Right atrium auricular region (tissue), 2 donors: ENCODE data around the gene ENO1. TPM values are rescaled to one million over a fixed set of nuclear protein-coding genes. Genes with fewer than 3 reads are reported as not detected.
"Not testable (repeated sequence)": the region's sequence is repeated elsewhere in the genome, so short reads cannot be mapped to it uniquely, and the experiment has no call there.

Experiments
- DNase-seq: peaks from one replicate; pipeline ENCODE4 v3.0.0-alpha.2; 2019; ENCODE audit warnings: low spot score
- H3K27ac ChIP-seq, 2 donors: fragments of 200-600 bp; sonication (generic); 1 replicate in 1 of 2; 2 replicates in 1 of 2; pipeline ENCODE4 v1.5.1; 2016 to 2019
- H3K27me3 ChIP-seq, 2 donors: fragments of 200-600 bp; sonication (generic); one replicate each; pipeline versions ENCODE4 v1.5.1 to v1.6.0; 2017 to 2019
- H3K36me3 ChIP-seq: fragments of 200-600 bp; sonication (generic); one replicate; pipeline ENCODE4 v1.5.1; 2016
- H3K4me1 ChIP-seq, 2 donors: fragments of 200-600 bp; sonication (generic); one replicate each; pipeline versions ENCODE4 v1.5.1 to v1.6.0; 2017 to 2019
- H3K4me3 ChIP-seq, 2 donors: fragments of 200-600 bp; sonication (generic); 1 replicate in 1 of 2; 2 replicates in 1 of 2; pipeline ENCODE4 v1.5.1; 2017 to 2019; ENCODE audit warnings: mild to moderate bottlenecking in 1 of 2, moderate library complexity in 1 of 2
- H3K9me3 ChIP-seq, 2 donors: fragments of 200-600 bp; sonication (generic); one replicate each; pipeline ENCODE4 v1.5.1; 2019
- total RNA-seq, 2 donors: library from RNA; depleted of rRNA; stranded (reverse); fragments of >200 nt; gene quantifications; one replicate each; pipeline ENCODE4 v1.1.0, GENCODE V29; 2016
- TF ChIP-seq, protein P1 (sequence below), 2 donors: fragments of 200-600 bp; sonication (generic); IDR thresholded peaks; one replicate each; pipeline ENCODE4 v1.5.1; 2019; ENCODE audit warnings: antibody characterized with exemption in 2 of 2

Gene ENO1
- total RNA-seq, 2 donors from 2014 or later, result 149 to 334 TPM

DNA sequence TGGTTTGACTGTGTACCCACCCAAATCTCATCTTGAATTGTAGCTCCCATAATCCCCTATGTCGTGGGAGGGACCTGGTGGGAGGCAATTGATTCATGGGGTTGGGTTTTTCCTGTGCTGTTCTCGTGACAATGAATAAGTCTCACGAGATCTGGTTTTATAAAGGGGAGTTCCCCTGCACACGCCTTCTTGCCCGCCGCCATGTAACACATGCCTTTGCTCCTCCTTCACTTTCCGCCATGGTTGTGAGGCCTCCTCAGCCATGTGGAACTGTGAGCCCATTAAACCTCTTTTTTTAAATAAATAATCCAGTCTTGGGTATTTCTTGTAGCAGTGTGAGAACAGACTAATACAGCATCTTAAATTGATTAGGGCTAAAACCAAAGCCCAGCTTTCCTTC lies 38.5 kb downstream of the ENO1 start:
- Histone ChIP-seq H3K4me3 (no peak overlapping the region), H3K4me1 (peaks cover 0 to 9% of the 10 kb centered on the region in 2 donors), H3K27me3 (no peaks in the 10 kb centered on the region), H3K36me3 (no peaks in the 10 kb centered on the region), H3K27ac (no peak overlapping the region), H3K9me3 (no peaks in the 10 kb centered on the region)
- DNase-seq, result no peak
- TF ChIP-seq, protein P1, sequence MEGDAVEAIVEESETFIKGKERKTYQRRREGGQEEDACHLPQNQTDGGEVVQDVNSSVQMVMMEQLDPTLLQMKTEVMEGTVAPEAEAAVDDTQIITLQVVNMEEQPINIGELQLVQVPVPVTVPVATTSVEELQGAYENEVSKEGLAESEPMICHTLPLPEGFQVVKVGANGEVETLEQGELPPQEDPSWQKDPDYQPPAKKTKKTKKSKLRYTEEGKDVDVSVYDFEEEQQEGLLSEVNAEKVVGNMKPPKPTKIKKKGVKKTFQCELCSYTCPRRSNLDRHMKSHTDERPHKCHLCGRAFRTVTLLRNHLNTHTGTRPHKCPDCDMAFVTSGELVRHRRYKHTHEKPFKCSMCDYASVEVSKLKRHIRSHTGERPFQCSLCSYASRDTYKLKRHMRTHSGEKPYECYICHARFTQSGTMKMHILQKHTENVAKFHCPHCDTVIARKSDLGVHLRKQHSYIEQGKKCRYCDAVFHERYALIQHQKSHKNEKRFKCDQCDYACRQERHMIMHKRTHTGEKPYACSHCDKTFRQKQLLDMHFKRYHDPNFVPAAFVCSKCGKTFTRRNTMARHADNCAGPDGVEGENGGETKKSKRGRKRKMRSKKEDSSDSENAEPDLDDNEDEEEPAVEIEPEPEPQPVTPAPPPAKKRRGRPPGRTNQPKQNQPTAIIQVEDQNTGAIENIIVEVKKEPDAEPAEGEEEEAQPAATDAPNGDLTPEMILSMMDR (IDR thresholded peaks at IDR 0.05), result no peak

DNA sequence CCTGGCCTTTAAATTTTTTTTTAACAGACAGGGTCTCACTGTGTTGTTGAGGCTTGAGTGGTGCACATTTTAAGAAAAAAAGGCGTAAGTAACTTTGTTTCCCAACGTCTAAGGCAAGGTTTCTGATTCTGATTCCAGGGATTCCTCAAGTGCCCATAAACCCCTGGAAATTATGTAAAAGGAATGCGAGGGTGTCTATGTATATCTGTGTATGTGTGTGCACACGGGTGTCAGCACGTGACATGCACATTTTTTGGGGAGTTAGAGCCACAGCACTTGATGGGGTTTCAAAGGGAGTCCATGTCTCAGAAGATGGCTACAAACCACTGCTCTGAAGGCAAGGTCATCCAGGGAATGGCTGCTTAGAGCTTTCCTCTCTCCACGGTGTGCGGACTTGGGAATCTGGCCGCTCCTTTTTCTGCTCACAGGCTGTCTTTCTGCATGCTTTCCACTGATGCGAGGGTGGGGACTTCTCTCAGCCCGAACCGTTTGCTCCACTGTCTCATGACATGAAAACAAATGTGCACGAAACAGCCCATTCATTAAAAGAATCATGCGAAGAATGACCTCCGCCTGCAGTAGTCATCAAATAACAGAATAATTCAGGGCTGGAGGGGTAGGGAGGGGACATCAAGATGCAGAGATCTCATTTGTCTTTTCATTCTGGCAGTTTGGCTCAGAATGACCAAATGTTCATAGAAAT lies 42.4 kb downstream of the ENO1 start:
- H3K4me1 ChIP-seq, result no peaks in the 10 kb centered on the region
- no peak for DNase-seq
- H3K27me3 ChIP-seq, result no peaks in the 10 kb centered on the region
- H3K9me3 ChIP-seq, result no peaks in the 10 kb centered on the region
- H3K27ac ChIP-seq, result no peak overlapping the region
- no peak overlapping the region for H3K4me3 ChIP-seq
- no peaks in the 10 kb centered on the region for H3K36me3 ChIP-seq
- TF ChIP-seq, protein P1 (IDR thresholded peaks at IDR 0.05), result no peak

GRCh38 chr1:8831340-8831739 lies 47.1 kb downstream of the ENO1 start:
- TF ChIP-seq, protein P1 (IDR thresholded peaks at IDR 0.05), result peak in 1 of 2 donors; percentile 18
- H3K4me3 ChIP-seq, result no peak overlapping the region
- H3K27me3 ChIP-seq, result no peaks in the 10 kb centered on the region
- H3K9me3 ChIP-seq, result no peaks in the 10 kb centered on the region
- H3K27ac ChIP-seq, result no peak overlapping the region
- no peaks in the 10 kb centered on the region for H3K36me3 ChIP-seq
- H3K4me1 ChIP-seq, result no peaks in the 10 kb centered on the region
- DNase-seq, result no peak

DNA sequence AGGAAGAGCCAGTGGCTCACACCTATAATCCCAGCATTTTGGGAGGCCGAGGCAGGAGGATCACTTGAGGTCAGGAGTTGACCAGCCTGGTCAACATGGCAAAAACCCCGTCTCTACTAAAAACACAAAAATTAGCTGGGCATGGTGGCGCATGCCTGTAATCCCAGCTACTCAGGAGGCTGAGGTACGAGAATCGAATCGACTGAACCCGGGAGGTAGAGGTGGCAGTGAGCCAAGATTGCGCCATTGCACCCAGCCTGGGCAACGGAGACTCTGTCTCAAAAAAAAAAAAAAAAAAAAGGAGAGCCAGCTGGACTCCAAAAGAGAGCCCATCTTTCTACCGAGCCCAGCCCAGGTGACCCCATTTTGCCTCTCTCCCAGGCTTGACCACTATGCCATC lies 47.8 kb downstream of the ENO1 start:
- H3K4me3 ChIP-seq, H3K27me3 ChIP-seq, H3K4me1 ChIP-seq, H3K27ac ChIP-seq, DNase-seq, H3K36me3 ChIP-seq, H3K9me3 ChIP-seq: not testable (repeated sequence)

DNA sequence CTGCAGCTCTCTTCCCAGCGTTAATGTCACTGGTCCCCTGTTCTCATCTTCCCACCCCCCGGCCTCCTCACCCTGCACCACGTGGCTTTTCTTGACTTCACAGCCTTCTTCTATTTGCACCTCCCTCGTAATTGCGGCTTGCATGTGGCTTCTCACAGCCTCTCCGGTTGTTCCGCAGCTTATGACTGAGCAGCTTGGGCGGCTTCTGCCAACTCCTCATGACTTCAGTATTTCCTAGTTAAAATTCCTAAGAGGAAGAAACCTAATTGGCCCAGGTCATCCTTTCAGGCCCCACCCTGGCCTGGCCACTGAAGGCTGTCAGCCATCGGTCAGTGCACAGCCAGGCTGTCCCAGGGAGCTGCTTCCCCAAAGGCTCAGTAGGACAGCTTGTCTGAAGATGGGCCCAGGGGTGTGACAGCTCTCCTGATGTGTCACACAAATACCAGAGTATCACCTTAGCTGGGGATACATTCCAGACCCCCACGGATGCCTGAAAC lies 52.5 kb downstream of the ENO1 start:
- Histone ChIP-seq H3K4me1 (peaks cover 0 to 21% of the 10 kb centered on the region in 2 donors), H3K27ac (no peak overlapping the region), H3K27me3 (no peaks in the 10 kb centered on the region), H3K4me3 (no peak overlapping the region), H3K9me3 (no peaks in the 10 kb centered on the region), H3K36me3 (no peaks in the 10 kb centered on the region)
- TF ChIP-seq, protein P1 (IDR thresholded peaks at IDR 0.05), result no peak
- peak; percentile 71 for DNase-seq

DNA sequence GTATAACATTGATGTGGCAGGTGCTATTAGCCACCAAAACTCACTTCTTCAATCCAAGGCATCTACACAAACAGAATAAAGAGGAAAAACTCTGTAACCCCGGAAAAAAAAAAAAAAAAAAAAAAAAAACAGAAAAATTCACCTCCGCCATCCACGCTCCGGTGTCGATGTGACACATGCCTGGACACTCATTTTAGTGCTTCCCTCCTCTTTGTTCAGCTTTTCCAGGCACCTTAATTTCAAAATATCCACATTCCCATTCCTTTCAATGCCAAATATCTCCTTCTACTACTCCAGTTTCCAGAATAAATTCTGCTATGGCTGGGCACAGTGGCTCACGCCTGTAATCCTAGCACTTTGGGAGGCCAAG lies 55.2 kb downstream of the ENO1 start:
- Histone ChIP-seq H3K4me1 (peaks cover 0 to 24% of the 10 kb centered on the region in 2 donors), H3K36me3 (no peaks in the 10 kb centered on the region), H3K27me3 (no peaks in the 10 kb centered on the region), H3K9me3 (no peaks in the 10 kb centered on the region), H3K27ac (no peak overlapping the region), H3K4me3 (no peak overlapping the region)
- TF ChIP-seq, protein P1 (IDR thresholded peaks at IDR 0.05), result no peak
- no peak for DNase-seq
